Cardiac fibroblast (primary cell): ENCODE measurements around the gene FOLR1.
"Not testable (repeated sequence)": the region's sequence is repeated elsewhere in the genome, so short reads cannot be mapped to it uniquely, and the experiment has no call there.

Experiments
- DNase-seq, 2 donors: peaks; one replicate each; pipeline versions ENCODE4 v3.0.0 to v3.0.0-alpha.2; 2010; ENCODE audit warnings: low read depth in 2 of 2
- H3K4me3 ChIP-seq, 2 donors: replicated peaks in 1 of 2; 1 replicate in 1 of 2; 2 replicates in 1 of 2; pipeline ENCODE4 v1.5.1; 2011; ENCODE audit warnings: low read depth in 2 of 2, low read length in 2 of 2, mild to moderate bottlenecking in 2 of 2, moderate library complexity in 1 of 2
- CTCF ChIP-seq: IDR thresholded peaks from one replicate; pipeline ENCODE4 v1.5.1; 2011; ENCODE audit warnings: low read depth, mild to moderate bottlenecking, low read length, inconsistent platforms

Gene FOLR1

GRCh38 chr11:72177656-72178055, 14.3 kb upstream of the FOLR1 start:
- DNase-seq: no peak
- H3K4me3 ChIP-seq: no peak overlapping the region
- no peak for TF ChIP-seq CTCF

GRCh38 chr11:72179049-72179803, 12.7 kb upstream of the FOLR1 start:
- no peak for DNase-seq
- no peak overlapping the region for H3K4me3 ChIP-seq
- TF ChIP-seq CTCF: no peak

GRCh38 chr11:72179804-72180396, 12.0 kb upstream of the FOLR1 start:
- DNase-seq: peak in 1 of 2 donors; percentile 7
- no peak for TF ChIP-seq CTCF
- no peak overlapping the region for H3K4me3 ChIP-seq

- not testable (repeated sequence) for H3K4me3 ChIP-seq, DNase-seq
Observed at GRCh38 chr11:72180892-72181552, 10.9 kb upstream of the FOLR1 start.

GRCh38 chr11:72181553-72181958, 10.4 kb upstream of the FOLR1 start:
- not testable (repeated sequence) for H3K4me3 ChIP-seq, DNase-seq
- peak; percentile 17 for TF ChIP-seq CTCF

- no peak for TF ChIP-seq CTCF
- no peak overlapping the region for H3K4me3 ChIP-seq
- no peak for DNase-seq
Observed at GRCh38 chr11:72188267-72188666, 3.7 kb upstream of the FOLR1 start.

- no peak for TF ChIP-seq CTCF
- no peak for DNase-seq
- no peak overlapping the region for H3K4me3 ChIP-seq
Observed at GRCh38 chr11:72189455-72190250, 2.3 kb upstream of the FOLR1 start.
